Uterus (tissue), 4 donors: Measurements from ENCODE around the gene BLCAP. TPM values are rescaled to one million over a fixed set of nuclear protein-coding genes. Genes with fewer than 3 reads are reported as not detected.

Experiments
- DNase-seq, 2 donors: peaks; one replicate each; pipeline ENCODE4 v3.0.0-alpha.2; 2019 to 2020
- H3K27ac ChIP-seq, 2 donors: fragments of 200-600 bp; sonication (generic); 1 replicate in 1 of 2; 2 replicates in 1 of 2; pipeline ENCODE4 v1.5.1; 2016 to 2018
- H3K27me3 ChIP-seq, 2 donors: fragments of 200-600 bp; sonication (generic); one replicate each; pipeline ENCODE4 v1.5.1; 2018 to 2019; ENCODE audit warnings: control low read depth in 1 of 2
- H3K36me3 ChIP-seq, 2 donors: fragments of 200-600 bp; sonication (generic); one replicate each; pipeline ENCODE4 v1.5.1; 2019; ENCODE audit warnings: control low read depth in 1 of 2
- H3K4me1 ChIP-seq, 2 donors: fragments of 200-600 bp; sonication (generic); one replicate each; pipeline ENCODE4 v1.5.1; 2018 to 2019; ENCODE audit warnings: control low read depth in 1 of 2
- H3K4me3 ChIP-seq, 2 donors: fragments of 200-600 bp; sonication (generic); 1 replicate in 1 of 2; 2 replicates in 1 of 2; pipeline ENCODE4 v1.5.1; 2018 to 2019; ENCODE audit warnings: mild to moderate bottlenecking in 1 of 2
- H3K9me3 ChIP-seq, 2 donors: fragments of 200-600 bp; sonication (generic); one replicate each; pipeline ENCODE4 v1.5.1; 2019; ENCODE audit warnings: control low read depth in 1 of 2
- POLR2A ChIP-seq, 2 donors: fragments of 450-650 bp; IDR thresholded peaks; one replicate each; pipeline ENCODE4 v1.6.1; 2016; ENCODE audit warnings: antibody characterized with exemption in 2 of 2, mild to moderate bottlenecking in 1 of 2, moderate library complexity in 1 of 2
- intact Hi-C: fragments of 100-400 bp; cut with DNase I; formaldehyde crosslinking; loops from one replicate; pipeline ENCODE4 v1.15.1; 2023; ENCODE audit warnings: low total_unique reads
- total RNA-seq, 4 donors: library from RNA; depleted of rRNA in 3 of 4; stranded (reverse); fragments of >200 nt in 3 of 4; gene quantifications; one replicate each; pipeline versions ENCODE4 v1.1.0 to v1.2.4, GENCODE V29; 2014 to 2023
- TF ChIP-seq, protein P1 (sequence below), 4 experiments: fragments of 200-600 bp in 2 of 4; fragments of 450-650 bp in 2 of 4; sonication (generic) in 2 of 4; IDR thresholded peaks; one replicate each; pipeline ENCODE4 v1.5.1; 2016 to 2019; ENCODE audit warnings: antibody characterized with exemption in 4 of 4, mild to moderate bottlenecking in 2 of 4, moderate library complexity in 1 of 4
- donor health status: DM: yes; HTN: yes; CAD: no.

Gene BLCAP
- total RNA-seq, 4 donors from 2014 or later: 16.4 to 62.9 (median 37.7) TPM

DNA sequence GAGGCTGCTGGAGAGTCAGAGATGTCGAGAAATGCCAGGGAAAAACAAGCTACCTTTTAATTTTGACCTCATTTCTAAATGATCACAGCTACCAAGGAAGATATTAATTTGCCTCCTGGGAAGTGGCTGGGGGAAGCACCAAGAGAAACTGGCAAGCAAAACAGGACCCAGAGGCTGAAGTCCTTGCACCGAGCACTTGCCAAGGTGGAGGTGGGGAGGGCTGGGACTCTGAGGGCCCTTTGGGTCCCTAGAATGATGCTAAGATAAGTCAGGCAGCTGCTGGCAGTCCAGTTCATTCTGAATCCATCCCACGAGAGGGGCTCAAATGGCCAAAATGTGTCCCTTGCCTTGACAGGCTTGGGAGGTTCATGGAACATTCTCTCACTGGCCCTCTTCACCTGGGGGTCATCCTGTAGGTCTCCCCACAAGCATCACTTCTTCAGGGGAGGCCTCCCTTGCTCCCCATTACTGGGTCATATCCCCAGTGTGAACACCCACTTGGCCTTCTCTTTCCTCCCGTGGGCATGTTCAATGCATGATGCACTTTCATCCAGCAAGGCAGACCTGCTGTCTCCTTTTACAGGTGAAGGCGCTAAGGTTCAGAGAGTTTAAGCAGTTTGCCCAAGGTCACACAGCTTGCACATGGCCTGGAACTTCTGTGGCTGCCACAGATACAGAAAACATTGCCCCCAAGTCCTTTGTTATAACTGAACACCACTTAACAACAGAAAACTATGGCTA lies 39.1 kb upstream of the BLCAP start:
- Histone ChIP-seq H3K27ac (no peak overlapping the region), H3K4me3 (no peak overlapping the region), H3K36me3 (no peaks in the 10 kb centered on the region), H3K27me3 (peaks cover 0 to 9% of the 10 kb centered on the region in 2 donors), H3K4me1 (no peaks in the 10 kb centered on the region), H3K9me3 (no peaks in the 10 kb centered on the region)
- intact Hi-C loops: no loop called here
- TF ChIP-seq POLR2A (IDR thresholded peaks at IDR 0.05): no peak
- TF ChIP-seq, protein P1, sequence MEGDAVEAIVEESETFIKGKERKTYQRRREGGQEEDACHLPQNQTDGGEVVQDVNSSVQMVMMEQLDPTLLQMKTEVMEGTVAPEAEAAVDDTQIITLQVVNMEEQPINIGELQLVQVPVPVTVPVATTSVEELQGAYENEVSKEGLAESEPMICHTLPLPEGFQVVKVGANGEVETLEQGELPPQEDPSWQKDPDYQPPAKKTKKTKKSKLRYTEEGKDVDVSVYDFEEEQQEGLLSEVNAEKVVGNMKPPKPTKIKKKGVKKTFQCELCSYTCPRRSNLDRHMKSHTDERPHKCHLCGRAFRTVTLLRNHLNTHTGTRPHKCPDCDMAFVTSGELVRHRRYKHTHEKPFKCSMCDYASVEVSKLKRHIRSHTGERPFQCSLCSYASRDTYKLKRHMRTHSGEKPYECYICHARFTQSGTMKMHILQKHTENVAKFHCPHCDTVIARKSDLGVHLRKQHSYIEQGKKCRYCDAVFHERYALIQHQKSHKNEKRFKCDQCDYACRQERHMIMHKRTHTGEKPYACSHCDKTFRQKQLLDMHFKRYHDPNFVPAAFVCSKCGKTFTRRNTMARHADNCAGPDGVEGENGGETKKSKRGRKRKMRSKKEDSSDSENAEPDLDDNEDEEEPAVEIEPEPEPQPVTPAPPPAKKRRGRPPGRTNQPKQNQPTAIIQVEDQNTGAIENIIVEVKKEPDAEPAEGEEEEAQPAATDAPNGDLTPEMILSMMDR (IDR thresholded peaks at IDR 0.05): no peak
- DNase-seq: no peak

DNA sequence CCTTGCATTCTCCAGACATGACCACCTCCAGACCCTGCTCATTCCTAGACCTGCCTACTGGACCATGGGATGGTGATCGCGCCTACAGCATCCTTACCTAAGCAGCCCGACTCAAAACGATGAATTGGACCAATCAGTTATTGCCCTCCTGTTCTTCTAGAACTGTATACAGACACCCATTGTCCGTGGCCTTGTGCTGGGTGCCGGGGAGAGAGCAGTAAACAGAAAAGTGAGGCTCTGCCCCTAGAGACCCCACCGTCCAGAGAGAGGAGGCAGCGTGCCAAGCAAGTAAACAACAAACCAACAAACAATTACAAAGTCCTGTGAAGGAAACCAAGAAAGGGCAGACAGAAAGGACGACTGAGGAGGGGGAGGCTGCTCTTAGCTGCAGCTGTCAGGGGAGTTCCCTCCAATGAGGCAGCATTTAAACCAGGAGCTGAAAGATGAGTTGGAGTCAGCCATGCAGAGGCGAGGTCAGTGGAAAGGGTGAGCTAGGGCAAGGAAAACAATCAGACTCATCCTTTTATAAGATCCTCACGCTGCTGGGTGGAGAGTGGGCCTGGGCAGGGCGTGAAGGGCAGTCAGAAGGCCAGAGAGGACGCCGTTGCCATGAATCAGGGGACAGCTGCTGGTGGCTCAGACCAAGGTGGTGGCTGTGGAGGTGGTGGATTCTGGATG lies 37.6 kb upstream of the BLCAP start:
- Histone ChIP-seq H3K4me3 (no peak overlapping the region), H3K27ac (no peak overlapping the region), H3K9me3 (no peaks in the 10 kb centered on the region), H3K36me3 (no peaks in the 10 kb centered on the region), H3K27me3 (peaks cover 0 to 9% of the 10 kb centered on the region in 2 donors), H3K4me1 (no peaks in the 10 kb centered on the region)
- TF ChIP-seq, protein P1 (IDR thresholded peaks at IDR 0.05): no peak
- TF ChIP-seq POLR2A (IDR thresholded peaks at IDR 0.05): no peak
- DNase-seq: no peak
- intact Hi-C loops: no loop called here

DNA sequence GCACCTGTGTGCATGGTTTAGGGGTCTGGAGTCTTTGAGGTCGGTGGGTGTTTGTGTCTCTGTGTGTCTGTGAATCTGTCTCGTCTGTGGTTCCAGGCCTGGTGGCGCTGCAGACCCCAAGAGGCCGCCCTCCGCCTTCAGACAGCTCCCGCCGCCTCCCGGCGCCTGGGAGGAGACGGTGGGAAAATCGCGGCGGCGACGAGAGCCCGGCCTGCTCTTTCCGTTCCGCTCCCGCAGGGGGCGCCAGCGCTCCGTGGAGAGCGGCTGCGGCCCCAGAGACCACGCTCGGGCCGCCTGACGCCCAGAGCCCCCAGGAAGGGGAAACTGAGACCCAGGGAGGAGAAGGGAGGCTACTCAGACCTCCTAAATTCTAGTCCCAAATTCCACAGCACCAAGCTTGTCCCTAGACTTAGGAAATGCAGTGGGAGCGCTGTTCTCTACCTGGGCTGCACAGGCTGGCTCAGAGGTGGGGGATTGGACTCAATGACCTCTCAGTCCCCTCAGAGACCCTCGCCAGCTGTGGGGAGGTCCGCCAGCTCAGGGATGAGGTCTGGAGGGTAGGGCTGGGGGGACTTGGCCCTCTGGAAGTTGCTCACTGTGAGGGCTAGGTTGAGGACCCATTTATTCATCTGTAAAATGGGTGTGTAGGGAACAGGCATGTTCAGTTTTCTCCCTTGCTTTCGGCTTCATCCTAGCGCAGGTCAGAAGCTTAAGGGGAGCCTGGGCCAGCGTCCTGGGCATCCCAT lies 36.9 kb upstream of the BLCAP start:
- H3K27ac ChIP-seq: no peak overlapping the region
- intact Hi-C loops: no loop called here
- peaks cover 0 to 9% of the 10 kb centered on the region in 2 donors for H3K27me3 ChIP-seq
- TF ChIP-seq, protein P1 (IDR thresholded peaks at IDR 0.05): peak; percentile 61 to 87 (median 81)
- TF ChIP-seq POLR2A (IDR thresholded peaks at IDR 0.05): no peak
- H3K4me3 ChIP-seq: no peak overlapping the region
- H3K36me3 ChIP-seq: no peaks in the 10 kb centered on the region
- no peaks in the 10 kb centered on the region for H3K4me1 ChIP-seq
- no peaks in the 10 kb centered on the region for H3K9me3 ChIP-seq
- DNase-seq: peak in 1 of 2 donors; percentile 44

DNA sequence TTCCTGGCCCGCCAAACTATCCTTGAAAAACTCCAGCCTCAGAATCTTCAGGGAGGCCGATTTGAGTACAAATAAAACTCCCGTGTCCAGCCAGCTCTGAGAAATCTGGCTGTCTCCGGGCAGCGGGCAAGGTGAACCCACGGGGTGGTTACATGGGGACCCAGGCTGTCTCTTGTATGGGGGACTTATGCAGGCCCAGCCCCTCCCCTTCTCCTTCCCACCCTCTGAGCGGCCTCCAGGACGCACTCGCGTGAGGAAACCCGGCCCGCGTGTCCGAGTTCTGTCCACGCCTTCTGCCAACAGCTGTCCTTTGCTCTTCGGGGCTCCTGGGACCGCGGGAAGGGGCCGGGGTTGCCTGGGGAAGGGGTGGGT lies 36.3 kb upstream of the BLCAP start:
- peaks cover 0 to 9% of the 10 kb centered on the region in 2 donors for H3K27me3 ChIP-seq
- TF ChIP-seq, protein P1 (IDR thresholded peaks at IDR 0.05): no peak
- no peak for TF ChIP-seq POLR2A (IDR thresholded peaks at IDR 0.05)

More for the DNA sequence above, 36.3 kb upstream of the BLCAP start:
- no peak overlapping the region for H3K27ac ChIP-seq
- intact Hi-C loops: no loop called here
- no peaks in the 10 kb centered on the region for H3K9me3 ChIP-seq
- no peaks in the 10 kb centered on the region for H3K36me3 ChIP-seq
- no peaks in the 10 kb centered on the region for H3K4me1 ChIP-seq
- DNase-seq: no peak
- H3K4me3 ChIP-seq: no peak overlapping the region
